Gastrocnemius medialis (tissue), 4 donors: ENCODE results near the gene RAB3GAP1. TPM values are rescaled to one million over a fixed set of nuclear protein-coding genes. Genes with fewer than 3 reads are reported as not detected.

Source experiments
- ATAC-seq, 2 donors: fragments of 150-250 bp; one replicate each; pipeline ENCODE4 v1.9.1; 2016
- DNase-seq, 2 donors: peaks; one replicate each; pipeline ENCODE4 v3.0.0-alpha.2; 2019
- H3K27ac ChIP-seq, 4 donors: fragments of 200-600 bp; sonication (generic); 1 replicate in 1 of 4; 2 replicates in 3 of 4; pipeline ENCODE4 v1.5.1; 2016 to 2018; ENCODE audit warnings: mild to moderate bottlenecking in 2 of 4, moderate library complexity in 1 of 4
- H3K27me3 ChIP-seq, 3 donors: fragments of 200-600 bp; sonication (generic) in 2 of 3; 1 replicate in 1 of 3; 2 replicates in 2 of 3; pipeline versions ENCODE4 v1.5.1 to v1.6.0; 2016 to 2019; ENCODE audit warnings: mild to moderate bottlenecking in 1 of 3, moderate library complexity in 1 of 3
- H3K36me3 ChIP-seq, 2 donors: fragments of 200-600 bp; sonication (generic) in 1 of 2; one replicate each; pipeline ENCODE4 v1.5.1; 2017 to 2018
- H3K4me1 ChIP-seq, 2 donors: fragments of 200-600 bp; sonication (generic) in 1 of 2; one replicate each; pipeline ENCODE4 v1.5.1; 2016 to 2017; ENCODE audit warnings: mild to moderate bottlenecking in 2 of 2
- H3K4me3 ChIP-seq, 4 donors: fragments of 200-600 bp; sonication (generic) in 3 of 4; 1 replicate in 1 of 4; 2 replicates in 3 of 4; pipeline ENCODE4 v1.5.1; 2016 to 2019; ENCODE audit warnings: mild to moderate bottlenecking in 2 of 4
- H3K9me3 ChIP-seq, 3 donors: fragments of 200-600 bp; sonication (generic) in 2 of 3; 1 replicate in 1 of 3; 2 replicates in 2 of 3; pipeline ENCODE4 v1.5.1; 2016 to 2019
- CTCF ChIP-seq, 5 experiments: fragments of 450-650 bp in 3 of 5; fragments of 200-600 bp in 2 of 5; sonication (generic) in 2 of 5; IDR thresholded peaks in 4 of 5; conservative IDR thresholded peaks in 1 of 5; 1 replicate in 4 of 5; 2 replicates in 1 of 5; pipeline ENCODE4 v1.5.1; 2016 to 2019; ENCODE audit warnings: antibody characterized with exemption in 5 of 5, mild to moderate bottlenecking in 3 of 5, moderate library complexity in 3 of 5
- POLR2A ChIP-seq, 2 donors: fragments of 450-650 bp; IDR thresholded peaks; one replicate each; pipeline ENCODE4 v1.6.1; 2017; ENCODE audit warnings: antibody characterized with exemption in 2 of 2, mild to moderate bottlenecking in 2 of 2, moderate library complexity in 2 of 2
- in situ Hi-C, 4 donors: fragments of 200-750 bp; cut with MboI; loops; one replicate each; pipeline versions ENCODE4 v1.15.0 to v1.8.0; 2017; ENCODE audit warnings: low sequenced_read_pairs in 4 of 4
- intact Hi-C: fragments of 100-400 bp; cut with DNase I; formaldehyde crosslinking; loops from one replicate; pipeline ENCODE4 v1.15.1; 2023; ENCODE audit warnings: low total_unique reads
- total RNA-seq, 4 donors: library from RNA; depleted of rRNA; stranded (reverse); fragments of >200 nt; gene quantifications; one replicate each; pipeline versions ENCODE4 v1.1.0 to v1.2.3, GENCODE V29; 2016

Gene RAB3GAP1
- total RNA-seq, 4 donors from 2014 or later, result 44.3 to 51.7 (median 46.5) TPM

GRCh38 chr2:135072125-135072997 is 20.3 kb downstream of the RAB3GAP1 start:
- intact Hi-C loops (no loop called here), in situ Hi-C loops (no loop called here)
- no peaks in the 10 kb centered on the region for H3K4me1 ChIP-seq
- no peaks in the 10 kb centered on the region for H3K36me3 ChIP-seq
- H3K4me3 ChIP-seq, result no peak overlapping the region
- H3K9me3 ChIP-seq, result no peaks in the 10 kb centered on the region
- TF ChIP-seq POLR2A (IDR thresholded peaks at IDR 0.05) (no peak), CTCF (IDR thresholded peaks at IDR 0.05 in 4 of 5, conservative IDR thresholded peaks at IDR 0.05 in 1 of 5) (no peak)
- DNase-seq (no peak), ATAC-seq (no peak)
- H3K27ac ChIP-seq, result no peak overlapping the region
- no peaks in the 10 kb centered on the region for H3K27me3 ChIP-seq

DNA sequence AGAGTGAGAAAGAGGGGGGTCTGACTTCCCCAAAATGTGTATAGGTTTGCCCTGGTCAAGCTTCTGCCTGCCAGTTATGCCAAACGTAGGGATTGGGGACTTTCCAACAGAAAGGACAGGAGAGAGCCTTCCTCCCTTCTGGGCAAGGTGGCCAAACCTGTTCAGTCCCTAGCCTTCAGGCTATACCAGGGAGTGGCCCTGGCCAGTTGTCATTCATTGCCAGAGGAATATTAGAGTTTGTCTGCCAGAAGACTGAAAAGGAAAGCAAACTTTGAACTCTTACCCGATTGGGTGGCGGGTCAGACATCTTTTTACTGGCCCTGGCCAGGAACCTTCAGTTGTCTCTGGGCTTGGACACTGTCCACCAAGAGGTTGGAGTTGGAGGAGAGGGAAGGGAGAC is 22.1 kb downstream of the RAB3GAP1 start:
- no peak for ATAC-seq
- intact Hi-C loops (no loop called here), in situ Hi-C loops (no loop called here)
- H3K27me3 ChIP-seq, result no peaks in the 10 kb centered on the region
- H3K4me1 ChIP-seq, result no peaks in the 10 kb centered on the region
- H3K4me3 ChIP-seq, result no peak overlapping the region
- TF ChIP-seq POLR2A (IDR thresholded peaks at IDR 0.05) (no peak), CTCF (IDR thresholded peaks at IDR 0.05 in 4 of 5, conservative IDR thresholded peaks at IDR 0.05 in 1 of 5) (no peak)
- DNase-seq, result no peak
- no peaks in the 10 kb centered on the region for H3K9me3 ChIP-seq
- no peak overlapping the region for H3K27ac ChIP-seq
- no peaks in the 10 kb centered on the region for H3K36me3 ChIP-seq

DNA sequence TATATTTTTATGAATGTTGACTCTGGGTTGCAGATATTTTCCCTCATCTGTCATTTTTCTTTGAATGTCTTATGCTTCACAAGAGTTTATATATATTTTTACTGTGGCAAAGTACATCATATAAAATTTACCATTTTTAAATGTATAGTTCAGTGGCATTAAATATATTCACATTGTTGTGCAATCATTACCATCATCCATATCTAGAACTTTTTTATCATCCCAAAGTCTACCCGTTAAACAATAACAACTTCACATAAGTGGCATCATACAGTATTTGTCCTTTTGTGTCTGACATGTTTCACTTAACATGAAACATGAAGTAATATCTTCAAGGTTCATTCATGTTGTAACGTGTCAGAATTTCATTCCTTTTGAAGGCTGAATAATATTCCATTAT is 24.5 kb downstream of the RAB3GAP1 start:
- TF ChIP-seq POLR2A (IDR thresholded peaks at IDR 0.05), result no peak
- TF ChIP-seq CTCF (IDR thresholded peaks at IDR 0.05 in 4 of 5, conservative IDR thresholded peaks at IDR 0.05 in 1 of 5), result no peak
- no peak for ATAC-seq
- no peak for DNase-seq
- intact Hi-C loops (no loop called here), in situ Hi-C loops (no loop called here)
- no peaks in the 10 kb centered on the region for H3K36me3 ChIP-seq
- H3K27ac ChIP-seq, result no peak overlapping the region
- H3K9me3 ChIP-seq, result no peaks in the 10 kb centered on the region
- no peaks in the 10 kb centered on the region for H3K27me3 ChIP-seq
- no peaks in the 10 kb centered on the region for H3K4me1 ChIP-seq
- no peak overlapping the region for H3K4me3 ChIP-seq

GRCh38 chr2:135078417-135078816 is 26.3 kb downstream of the RAB3GAP1 start:
- Histone ChIP-seq H3K9me3 (no peaks in the 10 kb centered on the region), H3K27me3 (no peaks in the 10 kb centered on the region), H3K27ac (no peak overlapping the region), H3K4me1 (no peaks in the 10 kb centered on the region), H3K4me3 (no peak overlapping the region), H3K36me3 (no peaks in the 10 kb centered on the region)
- ATAC-seq (no peak), DNase-seq (no peak)
- intact Hi-C loops, result no loop called here
- in situ Hi-C loops, result no loop called here
- TF ChIP-seq CTCF (IDR thresholded peaks at IDR 0.05 in 4 of 5, conservative IDR thresholded peaks at IDR 0.05 in 1 of 5) (no peak), POLR2A (IDR thresholded peaks at IDR 0.05) (no peak)
